ENCODE measurements around the gene BACH2.

GRCh38 chr6:90119618-90120017, 177.0 kb downstream of the BACH2 start:
- TF ChIP-seq, protein P1, sequence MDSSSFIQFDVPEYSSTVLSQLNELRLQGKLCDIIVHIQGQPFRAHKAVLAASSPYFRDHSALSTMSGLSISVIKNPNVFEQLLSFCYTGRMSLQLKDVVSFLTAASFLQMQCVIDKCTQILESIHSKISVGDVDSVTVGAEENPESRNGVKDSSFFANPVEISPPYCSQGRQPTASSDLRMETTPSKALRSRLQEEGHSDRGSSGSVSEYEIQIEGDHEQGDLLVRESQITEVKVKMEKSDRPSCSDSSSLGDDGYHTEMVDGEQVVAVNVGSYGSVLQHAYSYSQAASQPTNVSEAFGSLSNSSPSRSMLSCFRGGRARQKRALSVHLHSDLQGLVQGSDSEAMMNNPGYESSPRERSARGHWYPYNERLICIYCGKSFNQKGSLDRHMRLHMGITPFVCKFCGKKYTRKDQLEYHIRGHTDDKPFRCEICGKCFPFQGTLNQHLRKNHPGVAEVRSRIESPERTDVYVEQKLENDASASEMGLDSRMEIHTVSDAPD (CRISPR knock-in tag; IDR thresholded peaks at IDR 0.05): no peak
- TF ChIP-seq BHLHE40 (IDR thresholded peaks at IDR 0.05; ENCODE audit: low read length): no peak

Data from K562 (cell line).